ENCODE results near the gene PTP4A2. TPM values are rescaled to one million over a fixed set of nuclear protein-coding genes. Genes with fewer than 3 reads are reported as not detected.
"Not testable (repeated sequence)": the region's sequence is repeated elsewhere in the genome, so short reads cannot be mapped to it uniquely, and the experiment has no call there.

Gene PTP4A2
- total RNA-seq, 1 experiment from 2014 or later: 314 TPM

- H3K4me1 ChIP-seq: no peaks in the 10 kb centered on the region
- H3K36me3 ChIP-seq: no peaks in the 10 kb centered on the region
Measured at GRCh38 chr1:31897526-31898100, 40.6 kb downstream of the PTP4A2 start.

GRCh38 chr1:31895474-31896198 lies 42.5 kb downstream of the PTP4A2 start:
- not testable (repeated sequence) for H3K27ac ChIP-seq; H3K27me3 ChIP-seq; H3K4me3 ChIP-seq; H3K36me3 ChIP-seq; DNase-seq; H3K9me3 ChIP-seq (replicated peaks); H3K4me1 ChIP-seq

More at GRCh38 chr1:31897526-31898100, 40.6 kb downstream of the PTP4A2 start:
- Histone ChIP-seq H3K27ac (no peak overlapping the region), H3K4me3 (no peak overlapping the region), H3K27me3 (no peaks in the 10 kb centered on the region), H3K9me3 (replicated peaks) (peaks cover 4% of the 10 kb centered on the region)
- DNase-seq: no peak

- no peak for DNase-seq
- H3K36me3 ChIP-seq: no peaks in the 10 kb centered on the region
- no peaks in the 10 kb centered on the region for H3K27me3 ChIP-seq
- H3K9me3 ChIP-seq (replicated peaks): peaks cover 4% of the 10 kb centered on the region; the same call in 1 of the 2 replicates
- H3K27ac ChIP-seq: no peak overlapping the region
- H3K4me1 ChIP-seq: no peaks in the 10 kb centered on the region
- H3K4me3 ChIP-seq: no peak overlapping the region
Measured at GRCh38 chr1:31891280-31891679, 46.9 kb downstream of the PTP4A2 start.

- Histone ChIP-seq H3K4me3 (no peak overlapping the region), H3K4me1 (no peaks in the 10 kb centered on the region), H3K36me3 (no peaks in the 10 kb centered on the region), H3K9me3 (replicated peaks) (no peaks in the 10 kb centered on the region), H3K27ac (no peak overlapping the region), H3K27me3 (no peaks in the 10 kb centered on the region)
- DNase-seq: no peak
Measured at GRCh38 chr1:31888291-31888690, 49.9 kb downstream of the PTP4A2 start.

- H3K36me3 ChIP-seq: no peaks in the 10 kb centered on the region
- H3K9me3 ChIP-seq (replicated peaks): no peaks in the 10 kb centered on the region
- peaks cover under 1% of the 10 kb centered on the region; the same call in 1 of the 2 replicates for H3K27me3 ChIP-seq
- no peaks in the 10 kb centered on the region for H3K4me1 ChIP-seq
- DNase-seq: no peak
- H3K27ac ChIP-seq: no peak overlapping the region
- H3K4me3 ChIP-seq: no peak overlapping the region
Measured at GRCh38 chr1:31886866-31887265, 51.3 kb downstream of the PTP4A2 start.

GRCh38 chr1:31885851-31886250 lies 52.3 kb downstream of the PTP4A2 start:
- no peaks in the 10 kb centered on the region for H3K4me1 ChIP-seq
- no peaks in the 10 kb centered on the region for H3K9me3 ChIP-seq (replicated peaks)
- no peak for DNase-seq
- no peak overlapping the region for H3K4me3 ChIP-seq
- no peak overlapping the region for H3K27ac ChIP-seq
- H3K27me3 ChIP-seq: peaks cover 4% of the 10 kb centered on the region; the same call in 1 of the 2 replicates
- no peaks in the 10 kb centered on the region for H3K36me3 ChIP-seq

GRCh38 chr1:31883357-31883942 lies 54.7 kb downstream of the PTP4A2 start:
- Histone ChIP-seq H3K4me3 (no peak overlapping the region), H3K27ac (no peak overlapping the region), H3K27me3 (peaks cover 4% of the 10 kb centered on the region; the same call in 1 of the 2 replicates), H3K4me1 (no peaks in the 10 kb centered on the region), H3K9me3 (replicated peaks) (0 out of 2 replicates have a peak, but pooled peaks cover 3% of the 10 kb centered on the region), H3K36me3 (no peaks in the 10 kb centered on the region)
- no peak for DNase-seq

- Histone ChIP-seq H3K27me3 (peaks cover 4% of the 10 kb centered on the region; the same call in 1 of the 2 replicates), H3K27ac (no peak overlapping the region), H3K4me1 (no peaks in the 10 kb centered on the region), H3K36me3 (no peaks in the 10 kb centered on the region), H3K4me3 (no peak overlapping the region), H3K9me3 (replicated peaks) (0 out of 2 replicates have a peak, but pooled peaks cover 3% of the 10 kb centered on the region)
- no peak for DNase-seq
Measured at GRCh38 chr1:31881688-31882000, 56.5 kb downstream of the PTP4A2 start.

GRCh38 chr1:31880957-31881687 lies 57.0 kb downstream of the PTP4A2 start:
- H3K9me3 ChIP-seq (replicated peaks): 0 out of 2 replicates have a peak, but pooled peaks cover 3% of the 10 kb centered on the region
- H3K4me1 ChIP-seq: no peaks in the 10 kb centered on the region
- H3K36me3 ChIP-seq: no peaks in the 10 kb centered on the region
- no peak overlapping the region for H3K4me3 ChIP-seq
- no peak for DNase-seq
- no peak overlapping the region for H3K27ac ChIP-seq
- peaks cover 4% of the 10 kb centered on the region; the same call in 1 of the 2 replicates for H3K27me3 ChIP-seq

- H3K4me1 ChIP-seq: no peaks in the 10 kb centered on the region
- no peak overlapping the region for H3K4me3 ChIP-seq
- peaks cover 4% of the 10 kb centered on the region; the same call in 1 of the 2 replicates for H3K27me3 ChIP-seq
- DNase-seq: no peak
- H3K9me3 ChIP-seq (replicated peaks): 0 out of 2 replicates have a peak, but pooled peaks cover 3% of the 10 kb centered on the region
- H3K36me3 ChIP-seq: no peaks in the 10 kb centered on the region
- H3K27ac ChIP-seq: no peak overlapping the region
Measured at GRCh38 chr1:31879981-31880608, 58.1 kb downstream of the PTP4A2 start.

GRCh38 chr1:31878058-31878457 lies 60.1 kb downstream of the PTP4A2 start:
- no peak overlapping the region for H3K27ac ChIP-seq
- no peak for DNase-seq

GRCh38 chr1:31877544-31877943 lies 60.6 kb downstream of the PTP4A2 start:
- Histone ChIP-seq H3K9me3 (replicated peaks) (0 out of 2 replicates have a peak, but pooled peaks cover 3% of the 10 kb centered on the region), H3K27me3 (peaks cover 4% of the 10 kb centered on the region), H3K27ac (no peak overlapping the region), H3K36me3 (no peaks in the 10 kb centered on the region), H3K4me3 (no peak overlapping the region), H3K4me1 (no peaks in the 10 kb centered on the region)
- no peak for DNase-seq

More at GRCh38 chr1:31878058-31878457, 60.1 kb downstream of the PTP4A2 start:
- H3K36me3 ChIP-seq: no peaks in the 10 kb centered on the region
- H3K4me3 ChIP-seq: no peak overlapping the region
- peaks cover 4% of the 10 kb centered on the region for H3K27me3 ChIP-seq
- H3K9me3 ChIP-seq (replicated peaks): 0 out of 2 replicates have a peak, but pooled peaks cover 3% of the 10 kb centered on the region
- H3K4me1 ChIP-seq: no peaks in the 10 kb centered on the region

GRCh38 chr1:31875636-31876236 lies 62.4 kb downstream of the PTP4A2 start:
- no peak overlapping the region for H3K4me3 ChIP-seq
- no peaks in the 10 kb centered on the region for H3K4me1 ChIP-seq
- H3K27ac ChIP-seq: no peak overlapping the region
- no peaks in the 10 kb centered on the region; the same call in 1 of the 2 replicates for H3K27me3 ChIP-seq
- 0 out of 2 replicates have a peak, but pooled peaks cover 3% of the 10 kb centered on the region for H3K9me3 ChIP-seq (replicated peaks)
- no peak for DNase-seq
- H3K36me3 ChIP-seq: no peaks in the 10 kb centered on the region

- Histone ChIP-seq H3K36me3 (no peaks in the 10 kb centered on the region), H3K27me3 (no peaks in the 10 kb centered on the region; the same call in 1 of the 2 replicates), H3K9me3 (replicated peaks) (0 out of 2 replicates have a peak, but pooled peaks cover 3% of the 10 kb centered on the region), H3K4me1 (no peaks in the 10 kb centered on the region), H3K4me3 (no peak overlapping the region), H3K27ac (no peak overlapping the region)
- no peak for DNase-seq
Measured at GRCh38 chr1:31874942-31875341, 63.2 kb downstream of the PTP4A2 start.
